CD4-positive, alpha-beta T cell treated with Interleukin-10 for 1 hour (primary cell): ENCODE results near the gene PLEKHN1.
A peak's percentile ranks its signal among the peaks of the same experiment; 100 is the strongest.
"Not testable (repeated sequence)": the region's sequence is repeated elsewhere in the genome, so short reads cannot be mapped to it uniquely, and the experiment has no call there.

Experiments used
- DNase-seq: peaks from one replicate; pipeline ENCODE4 v3.0.0-alpha.2; 2020

The PLEKHN1 gene

GRCh38 chr1:963746-964525, 2.3 kb upstream of the PLEKHN1 start:
- no peak for DNase-seq

GRCh38 chr1:964691-965525, 1.4 kb upstream of the PLEKHN1 start:
- DNase-seq = no peak

GRCh38 chr1:965526-966134, 652 bp upstream of the PLEKHN1 start:
- DNase-seq = no peak

GRCh38 chr1:966704-967300, 520 bp downstream of the PLEKHN1 start:
- peak; percentile 73 for DNase-seq

- no peak for DNase-seq
These were observed 1.4 kb downstream of the PLEKHN1 start for GRCh38 chr1:967466-968343.

GRCh38 chr1:969260-969855, 3.1 kb downstream of the PLEKHN1 start:
- DNase-seq = no peak

GRCh38 chr1:970242-970972, 4.1 kb downstream of the PLEKHN1 start:
- no peak for DNase-seq

GRCh38 chr1:970973-971730, 4.9 kb downstream of the PLEKHN1 start:
- DNase-seq = no peak

- no peak for DNase-seq
These were observed 5.6 kb downstream of the PLEKHN1 start for GRCh38 chr1:971751-972506.

- no peak for DNase-seq
These were observed 6.6 kb downstream of the PLEKHN1 start for GRCh38 chr1:972726-973458.

- DNase-seq = no peak
These were observed 7.4 kb downstream of the PLEKHN1 start for GRCh38 chr1:973459-974292.

- no peak for DNase-seq
These were observed 8.0 kb downstream of the PLEKHN1 start for GRCh38 chr1:974293-974640.

- DNase-seq = no peak
These were observed 8.5 kb downstream of the PLEKHN1 start for GRCh38 chr1:974687-975328.

- no peak for DNase-seq
These were observed 9.1 kb downstream of the PLEKHN1 start for GRCh38 chr1:975365-975764.

- peak; percentile 75 for DNase-seq
These were observed 9.8 kb downstream of the PLEKHN1 start for GRCh38 chr1:975896-976683.

GRCh38 chr1:976791-977190, 10.5 kb downstream of the PLEKHN1 start:
- not testable (repeated sequence) for DNase-seq
